HUES64 (cell line): Measurements from ENCODE around the gene DPH3. TPM values are rescaled to one million over a fixed set of nuclear protein-coding genes. Genes with fewer than 3 reads are reported as not detected.
A peak's percentile ranks its signal among the peaks of the same experiment; 100 is the strongest.
"Not testable (repeated sequence)": the region's sequence is repeated elsewhere in the genome, so short reads cannot be mapped to it uniquely, and the experiment has no call there.

ENCODE experiments used
- H3K27ac ChIP-seq: 2 replicates; pipeline ENCODE4 v1.7.0; 2013; ENCODE audit warnings: low read depth, low read length, inconsistent platforms
- H3K27me3 ChIP-seq: 2 replicates; pipeline ENCODE4 v1.6.1; 2013; ENCODE audit warnings: mild to moderate bottlenecking, low read length; ENCODE audit not compliant: insufficient read depth
- H3K36me3 ChIP-seq: 2 replicates; pipeline ENCODE4 v1.6.1; 2013; ENCODE audit warnings: mild to moderate bottlenecking, low read length; ENCODE audit not compliant: insufficient read depth
- H3K4me1 ChIP-seq: 2 replicates; pipeline ENCODE4 v1.6.1; 2013; ENCODE audit warnings: mild to moderate bottlenecking, low read length, moderate library complexity; ENCODE audit not compliant: insufficient read depth
- H3K4me3 ChIP-seq: 2 replicates; pipeline ENCODE4 v1.5.1; 2013; ENCODE audit warnings: mild to moderate bottlenecking, low read length, moderate library complexity
- H3K9ac ChIP-seq: 2 replicates; pipeline ENCODE4 v1.6.1; 2013; ENCODE audit warnings: mild to moderate bottlenecking, low read depth, low read length
- H3K9me3 ChIP-seq: 2 replicates; pipeline ENCODE4 v1.6.1; 2013; ENCODE audit warnings: low read depth, low read length; ENCODE audit not compliant: insufficient read depth
- WGBS: fragments of 150-250, 120-280 bp; methylation state at CpG from one replicate; pipeline ENCODE4 v1.1.7; 2013; ENCODE audit warnings: missing lambda C conversion rate; 5-methylcytosine and 5-hydroxymethylcytosine counted together
- polyA plus RNA-seq, 2 experiments: library from polyadenylated mRNA; stranded (reverse); fragments of 50-300 nt; gene quantifications; one replicate each; pipeline ENCODE4 v1.2.3, GENCODE V29; 2013

The DPH3 gene
- 29.6 TPM for polyA plus RNA-seq (2013, experiment 1 of 2)
- polyA plus RNA-seq (2013, experiment 2 of 2) = 28.6 TPM

DNA sequence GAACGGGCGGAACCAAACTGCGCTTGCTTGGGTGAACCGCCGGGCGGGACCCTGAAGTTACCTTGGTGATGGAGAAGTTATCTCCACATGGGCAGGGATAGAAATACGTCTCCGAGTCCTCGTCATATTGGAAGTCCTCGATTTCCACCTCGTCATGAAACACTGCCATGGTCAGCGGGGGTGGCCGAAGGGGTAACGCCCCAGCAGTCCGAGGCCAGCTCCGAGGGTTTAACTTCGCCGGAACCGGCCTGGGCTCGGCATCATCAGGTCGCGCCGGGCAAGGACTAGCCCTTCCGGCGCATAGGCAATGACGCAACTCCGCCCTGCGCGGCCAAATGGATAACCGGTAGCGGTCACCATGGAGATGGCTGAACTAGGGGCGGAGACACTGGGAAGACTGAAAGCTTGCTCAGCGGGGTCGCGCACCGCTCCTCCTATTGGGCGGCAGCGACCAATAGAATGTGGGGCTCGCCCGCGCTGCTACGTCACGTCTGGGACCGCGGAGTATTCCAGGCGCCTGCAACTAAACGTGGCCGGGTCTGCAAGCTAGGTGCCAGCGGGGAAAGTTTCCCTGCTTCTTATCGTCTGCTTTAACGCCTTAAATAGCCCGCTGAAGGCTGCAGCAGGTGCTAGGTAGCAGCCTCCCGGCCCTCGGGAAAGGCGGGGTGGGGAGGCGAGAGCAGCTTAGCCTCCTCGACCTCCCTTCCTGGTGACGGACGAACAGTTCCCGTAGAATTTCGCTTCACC, at the start of gene DPH3, which contains the start of gene OXNAD1:
Gene DPH3 (minus strand): TSS at position 236 of the 747 bp plus-strand sequence. CDS start 67 bp downstream, at position 169.
Gene OXNAD1 (plus strand): TSS at position 505 of the 747 bp plus-strand sequence. CDS start 5,741 bp downstream, outside the sequence.
- Histone ChIP-seq H3K9me3 (no peaks in the 10 kb centered on the region), H3K27me3 (no peaks in the 10 kb centered on the region), H3K4me1 (no peaks in the 10 kb centered on the region), H3K4me3 (peak within 1 kb of the TSS; percentile 92), H3K9ac (peak within 1 kb of the TSS; percentile 93), H3K27ac (peak within 1 kb of the TSS; percentile 92), H3K36me3 (peaks cover 21% of the 10 kb centered on the region)
- under 1% methylated on average over 61 of the region's 61 CpGs for WGBS

GRCh38 chr3:16313886-16314645, 49.3 kb upstream of the DPH3 start:
- H3K36me3 ChIP-seq = peaks cover 29% of the 10 kb centered on the region
- peaks cover 9% of the 10 kb centered on the region for H3K4me1 ChIP-seq
- no peak overlapping the region for H3K9ac ChIP-seq
- no peak overlapping the region for H3K27ac ChIP-seq
- no peaks in the 10 kb centered on the region for H3K9me3 ChIP-seq
- no peak overlapping the region for H3K4me3 ChIP-seq
- WGBS = 90% methylated on average over 5 of the region's 5 CpGs
- no peaks in the 10 kb centered on the region for H3K27me3 ChIP-seq

GRCh38 chr3:16311960-16312451, 47.3 kb upstream of the DPH3 start:
- peaks cover 8% of the 10 kb centered on the region for H3K4me1 ChIP-seq
- H3K9me3 ChIP-seq = no peaks in the 10 kb centered on the region
- H3K27ac ChIP-seq = no peak overlapping the region
- WGBS = 91% methylated on average over 6 of the region's 6 CpGs
- H3K9ac ChIP-seq = no peak overlapping the region
- H3K27me3 ChIP-seq = no peaks in the 10 kb centered on the region
- H3K4me3 ChIP-seq = no peak overlapping the region
- peaks cover 33% of the 10 kb centered on the region for H3K36me3 ChIP-seq

DNA sequence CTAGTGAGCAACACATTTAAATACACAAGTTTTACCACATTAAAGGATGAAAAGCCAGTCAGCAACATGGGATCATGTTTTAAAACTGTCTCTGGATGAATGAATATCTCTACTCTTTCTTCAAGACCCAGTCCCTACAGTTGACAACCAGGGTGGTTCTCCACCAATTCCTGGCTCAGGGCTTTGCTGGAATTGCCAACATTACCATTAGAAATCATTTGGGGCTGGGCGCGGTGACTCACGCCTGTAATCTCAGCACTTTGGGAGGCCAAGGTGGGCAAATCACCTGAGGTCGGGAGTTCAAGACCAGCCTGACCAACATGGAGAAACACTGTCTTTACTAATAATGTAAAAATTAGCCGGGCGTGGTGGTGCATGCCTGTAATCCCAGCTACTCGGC, 45.7 kb upstream of the DPH3 start:
- not testable (repeated sequence) for H3K27ac ChIP-seq
- WGBS = 98% methylated on average over 7 of the region's 7 CpGs
- peaks cover 36% of the 10 kb centered on the region for H3K36me3 ChIP-seq

GRCh38 chr3:16309558-16309957, 44.8 kb upstream of the DPH3 start:
- H3K4me3 ChIP-seq = no peak overlapping the region
- WGBS = 33% methylated on average over 1 of the region's 2 CpGs
- no peaks in the 10 kb centered on the region for H3K9me3 ChIP-seq
- no peak overlapping the region for H3K9ac ChIP-seq
- H3K4me1 ChIP-seq = peaks cover 8% of the 10 kb centered on the region
- H3K27ac ChIP-seq = no peak overlapping the region
- no peaks in the 10 kb centered on the region for H3K27me3 ChIP-seq
- peaks cover 42% of the 10 kb centered on the region for H3K36me3 ChIP-seq

More for the DNA sequence above, 45.7 kb upstream of the DPH3 start:
- not testable (repeated sequence) for H3K9me3 ChIP-seq, H3K27me3 ChIP-seq, H3K4me1 ChIP-seq, H3K9ac ChIP-seq, H3K4me3 ChIP-seq

DNA sequence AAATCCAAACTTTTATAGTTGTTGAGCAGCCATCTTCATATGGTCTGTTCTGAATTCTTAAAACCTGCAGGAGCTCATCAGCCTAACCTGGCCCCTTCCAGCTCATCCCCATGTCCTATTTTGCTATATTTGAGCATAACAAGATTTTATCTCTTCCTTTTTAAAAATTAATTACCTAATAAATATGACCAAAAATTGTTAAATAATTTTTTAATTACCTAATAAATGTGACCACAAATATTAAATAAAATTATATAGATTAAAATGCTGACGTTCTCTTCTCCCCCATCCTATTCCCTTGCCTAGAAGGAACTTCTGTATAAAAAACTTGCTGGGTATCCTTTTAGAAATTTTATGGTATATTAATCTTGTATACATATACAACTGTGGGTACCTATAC, 44.0 kb upstream of the DPH3 start:
- H3K4me3 ChIP-seq = no peak overlapping the region
- no peaks in the 10 kb centered on the region for H3K27me3 ChIP-seq
- peaks cover 45% of the 10 kb centered on the region for H3K36me3 ChIP-seq
- H3K27ac ChIP-seq = no peak overlapping the region
- H3K9ac ChIP-seq = no peak overlapping the region
- peaks cover 13% of the 10 kb centered on the region for H3K4me1 ChIP-seq
- no peaks in the 10 kb centered on the region for H3K9me3 ChIP-seq
- no CpG with 5 or more reads among the region's 1 CpG for WGBS

DNA sequence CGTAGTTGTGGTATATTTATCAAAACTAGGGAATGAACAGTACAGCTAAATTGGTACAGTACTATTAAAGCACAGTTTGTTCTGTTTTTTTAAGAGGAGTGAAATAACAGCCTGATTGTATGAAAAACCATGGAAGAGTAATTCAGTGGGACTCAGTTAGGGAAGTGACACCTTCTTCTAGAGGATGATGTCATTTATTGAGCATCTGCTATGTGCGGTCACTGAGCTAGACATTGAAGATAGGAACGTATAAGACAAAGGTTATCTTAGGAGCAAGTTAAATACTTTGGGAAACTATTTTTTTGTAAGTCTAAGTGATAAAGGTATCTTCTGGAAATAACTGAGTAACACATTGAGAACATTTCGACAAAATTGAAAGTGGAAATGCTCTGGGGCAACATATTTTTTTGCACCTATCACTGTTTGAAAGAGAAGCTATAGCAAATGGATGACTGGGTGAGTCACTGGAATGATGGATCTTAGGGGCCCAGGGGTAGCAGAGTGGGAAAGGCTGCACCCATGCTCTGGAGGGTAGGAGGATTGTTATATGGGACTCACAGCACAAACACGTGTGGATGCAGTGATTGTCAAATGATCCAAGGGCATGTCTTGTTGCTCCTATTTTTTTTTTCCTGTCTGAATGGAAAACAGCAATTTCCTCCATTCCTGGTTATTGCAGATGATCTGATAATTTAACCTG, 43.2 kb upstream of the DPH3 start:
- H3K27ac ChIP-seq = no peak overlapping the region
- H3K4me1 ChIP-seq = peaks cover 20% of the 10 kb centered on the region
- H3K9me3 ChIP-seq = no peaks in the 10 kb centered on the region
- H3K36me3 ChIP-seq = peaks cover 46% of the 10 kb centered on the region
- H3K9ac ChIP-seq = no peak overlapping the region
- no peak overlapping the region for H3K4me3 ChIP-seq
- WGBS = 93% methylated on average over 5 of the region's 5 CpGs
- no peaks in the 10 kb centered on the region for H3K27me3 ChIP-seq

DNA sequence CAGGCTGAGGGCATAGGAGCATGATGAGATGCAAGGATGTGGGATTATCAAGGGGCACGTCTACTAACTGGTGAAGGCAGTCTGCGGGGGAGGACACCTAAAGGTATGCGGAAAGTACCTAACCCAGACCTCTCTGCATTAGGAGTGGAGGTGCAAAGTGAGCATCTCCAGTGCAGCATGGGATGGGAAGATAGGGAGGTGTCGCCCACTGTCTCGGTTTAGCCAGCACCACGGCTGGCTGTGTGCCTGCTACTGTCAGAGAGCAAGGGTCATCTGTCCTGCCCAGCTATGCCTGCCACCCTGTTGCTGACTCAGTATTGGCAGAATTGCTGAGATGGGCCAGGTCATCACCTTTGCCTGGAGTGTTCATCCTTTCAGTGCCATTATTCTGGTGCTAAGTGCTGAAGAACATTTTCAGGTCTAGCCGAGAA, 40.4 kb upstream of the DPH3 start:
- Histone ChIP-seq H3K9ac (no peak overlapping the region), H3K27me3 (no peaks in the 10 kb centered on the region), H3K4me3 (no peak overlapping the region), H3K9me3 (no peaks in the 10 kb centered on the region), H3K4me1 (peaks cover 44% of the 10 kb centered on the region), H3K27ac (no peak overlapping the region), H3K36me3 (peaks cover 36% of the 10 kb centered on the region)
- WGBS = 95% methylated on average over 7 of the region's 7 CpGs

DNA sequence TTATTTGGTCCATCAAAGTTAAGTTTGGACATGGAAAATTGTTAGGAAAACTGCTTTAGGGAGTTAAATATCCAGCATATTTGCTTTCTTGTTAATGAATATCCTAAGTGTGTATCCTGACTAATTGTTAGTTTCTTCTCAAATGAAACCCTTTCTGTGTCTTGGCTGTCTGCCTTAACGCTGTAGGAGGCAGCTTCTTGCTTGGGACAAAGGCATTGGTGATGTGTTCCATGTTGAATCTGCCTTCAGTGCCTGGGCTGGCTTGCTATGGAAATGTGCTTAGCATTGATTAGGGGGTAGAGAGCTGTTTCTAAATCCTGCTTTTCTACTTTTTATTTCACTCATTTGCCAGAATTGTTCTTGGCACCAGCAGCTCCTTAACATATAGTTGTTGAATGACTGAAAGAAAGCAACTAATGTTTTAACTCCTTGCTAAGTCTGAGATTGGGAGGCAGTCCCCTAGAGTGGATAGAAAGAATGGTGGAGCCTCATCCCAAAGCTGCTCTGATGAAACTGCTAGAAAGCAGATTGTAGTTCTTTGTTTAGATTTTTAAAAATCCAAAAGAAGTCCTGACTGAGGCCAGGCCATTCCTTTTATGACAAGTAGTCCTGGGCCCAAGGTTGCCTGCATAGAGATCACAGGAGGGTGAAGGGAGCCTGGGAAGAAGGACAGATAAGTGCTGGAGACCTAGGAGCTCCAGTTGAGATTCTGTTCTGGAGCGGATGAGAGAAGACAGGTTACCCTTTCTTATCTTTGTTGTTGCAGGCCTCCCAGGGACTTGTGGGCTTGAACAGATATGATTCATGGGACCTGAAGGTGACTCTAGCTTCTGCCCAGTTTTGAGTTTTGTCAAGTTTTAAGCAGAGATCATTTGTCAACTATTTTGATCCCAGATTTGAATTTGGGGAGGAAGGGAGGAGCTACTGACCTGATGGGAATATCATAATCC, 39.6 kb upstream of the DPH3 start:
- Histone ChIP-seq H3K9ac (no peak overlapping the region), H3K4me3 (no peak overlapping the region), H3K36me3 (peaks cover 36% of the 10 kb centered on the region), H3K27me3 (no peaks in the 10 kb centered on the region), H3K27ac (no peak overlapping the region), H3K4me1 (peaks cover 43% of the 10 kb centered on the region), H3K9me3 (no peaks in the 10 kb centered on the region)
- 92% methylated on average over 2 of the region's 2 CpGs for WGBS

- WGBS = 93% methylated on average over 1 of the region's 2 CpGs
- no peak overlapping the region for H3K9ac ChIP-seq
- peak overlapping the region; percentile 88; the same call in 1 of the 2 replicates for H3K27ac ChIP-seq
- H3K36me3 ChIP-seq = peaks cover 40% of the 10 kb centered on the region
- H3K4me3 ChIP-seq = no peak overlapping the region
- H3K9me3 ChIP-seq = no peaks in the 10 kb centered on the region
- peaks cover 43% of the 10 kb centered on the region for H3K4me1 ChIP-seq
- no peaks in the 10 kb centered on the region for H3K27me3 ChIP-seq
Measured at GRCh38 chr3:16303037-16303575, 38.4 kb upstream of the DPH3 start.
